ENCODE measurements around the gene ORC3.
"Not testable (repeated sequence)": the region's sequence is repeated elsewhere in the genome, so short reads cannot be mapped to it uniquely, and the experiment has no call there.

The ORC3 gene

GRCh38 chr6:87671555-87672029, 81.7 kb downstream of the ORC3 start:
- no peak for DNase-seq (ENCODE audit: low read depth in 1 of 2, low spot score in 1 of 2)
- in situ Hi-C loops (cut with HindIII; ENCODE audit: low pct_unique_long_range_greater_than_20kb, low sequenced_read_pairs) = no loop called here
- no peak for TF ChIP-seq JUND (IDR thresholded peaks at IDR 0.05; ENCODE audit: low read depth)

GRCh38 chr6:87672641-87673040, 82.7 kb downstream of the ORC3 start:
- TF ChIP-seq JUND (IDR thresholded peaks at IDR 0.05; ENCODE audit: low read depth) = no peak
- in situ Hi-C loops (cut with HindIII; ENCODE audit: low pct_unique_long_range_greater_than_20kb, low sequenced_read_pairs) = no loop called here
- no peak for DNase-seq (ENCODE audit: low read depth in 1 of 2, low spot score in 1 of 2)

GRCh38 chr6:87673237-87673636, 83.3 kb downstream of the ORC3 start:
- DNase-seq (ENCODE audit: low read depth in 1 of 2, low spot score in 1 of 2) = no peak

GRCh38 chr6:87674290-87674689, 84.4 kb downstream of the ORC3 start:
- no peak for DNase-seq (ENCODE audit: low read depth in 1 of 2, low spot score in 1 of 2)
- no peak for TF ChIP-seq JUND (IDR thresholded peaks at IDR 0.05; ENCODE audit: low read depth)
- in situ Hi-C loops (cut with HindIII; ENCODE audit: low pct_unique_long_range_greater_than_20kb, low sequenced_read_pairs) = no loop called here

More at GRCh38 chr6:87673237-87673636, 83.3 kb downstream of the ORC3 start:
- no peak for TF ChIP-seq JUND (IDR thresholded peaks at IDR 0.05; ENCODE audit: low read depth)
- in situ Hi-C loops (cut with HindIII; ENCODE audit: low pct_unique_long_range_greater_than_20kb, low sequenced_read_pairs) = no loop called here

- in situ Hi-C loops (cut with HindIII; ENCODE audit: low pct_unique_long_range_greater_than_20kb, low sequenced_read_pairs) = no loop called here
- TF ChIP-seq JUND (IDR thresholded peaks at IDR 0.05; ENCODE audit: low read depth) = no peak
- no peak for DNase-seq (ENCODE audit: low read depth in 1 of 2, low spot score in 1 of 2)
These were observed 85.2 kb downstream of the ORC3 start for GRCh38 chr6:87675004-87675681.

- no peak for DNase-seq (ENCODE audit: low read depth in 1 of 2, low spot score in 1 of 2)
- in situ Hi-C loops (cut with HindIII; ENCODE audit: low pct_unique_long_range_greater_than_20kb, low sequenced_read_pairs) = no loop called here
These were observed 92.4 kb downstream of the ORC3 start for GRCh38 chr6:87682310-87682709.

GRCh38 chr6:87683890-87684289, 94.0 kb downstream of the ORC3 start:
- TF ChIP-seq JUND (IDR thresholded peaks at IDR 0.05; ENCODE audit: low read depth) = no peak
- DNase-seq (ENCODE audit: low read depth in 1 of 2, low spot score in 1 of 2) = no peak
- in situ Hi-C loops (cut with HindIII; ENCODE audit: low pct_unique_long_range_greater_than_20kb, low sequenced_read_pairs) = no loop called here

More at GRCh38 chr6:87682310-87682709, 92.4 kb downstream of the ORC3 start:
- TF ChIP-seq JUND (IDR thresholded peaks at IDR 0.05; ENCODE audit: low read depth) = no peak

- no peak for DNase-seq (ENCODE audit: low read depth in 1 of 2, low spot score in 1 of 2)
- in situ Hi-C loops (cut with HindIII; ENCODE audit: low pct_unique_long_range_greater_than_20kb, low sequenced_read_pairs) = no loop called here
- no peak for TF ChIP-seq JUND (IDR thresholded peaks at IDR 0.05; ENCODE audit: low read depth)
These were observed 95.1 kb downstream of the ORC3 start for GRCh38 chr6:87684895-87685654.

- DNase-seq (ENCODE audit: low read depth in 1 of 2, low spot score in 1 of 2); in situ Hi-C loops (cut with HindIII; ENCODE audit: low pct_unique_long_range_greater_than_20kb, low sequenced_read_pairs): not testable (repeated sequence)
These were observed 96.8 kb downstream of the ORC3 start for GRCh38 chr6:87686636-87687205.

- no peak for TF ChIP-seq JUND (IDR thresholded peaks at IDR 0.05; ENCODE audit: low read depth)
- in situ Hi-C loops (cut with HindIII; ENCODE audit: low pct_unique_long_range_greater_than_20kb, low sequenced_read_pairs) = no loop called here
- no peak for DNase-seq (ENCODE audit: low read depth in 1 of 2, low spot score in 1 of 2)
These were observed 97.4 kb downstream of the ORC3 start for GRCh38 chr6:87687296-87687695.

- DNase-seq (ENCODE audit: low read depth in 1 of 2, low spot score in 1 of 2); in situ Hi-C loops (cut with HindIII; ENCODE audit: low pct_unique_long_range_greater_than_20kb, low sequenced_read_pairs): not testable (repeated sequence)
These were observed 98.0 kb downstream of the ORC3 start for GRCh38 chr6:87687893-87688292.

GRCh38 chr6:87690441-87690840, 100.5 kb downstream of the ORC3 start:
- in situ Hi-C loops (cut with HindIII; ENCODE audit: low pct_unique_long_range_greater_than_20kb, low sequenced_read_pairs) = no loop called here
- DNase-seq (ENCODE audit: low read depth in 1 of 2, low spot score in 1 of 2) = no peak
- no peak for TF ChIP-seq JUND (IDR thresholded peaks at IDR 0.05; ENCODE audit: low read depth)

GRCh38 chr6:87692086-87692485, 102.2 kb downstream of the ORC3 start:
- DNase-seq (ENCODE audit: low read depth in 1 of 2, low spot score in 1 of 2) = no peak
- no peak for TF ChIP-seq JUND (IDR thresholded peaks at IDR 0.05; ENCODE audit: low read depth)
- in situ Hi-C loops (cut with HindIII; ENCODE audit: low pct_unique_long_range_greater_than_20kb, low sequenced_read_pairs) = no loop called here

GRCh38 chr6:87696817-87697216, 106.9 kb downstream of the ORC3 start:
- DNase-seq (ENCODE audit: low read depth in 1 of 2, low spot score in 1 of 2); in situ Hi-C loops (cut with HindIII; ENCODE audit: low pct_unique_long_range_greater_than_20kb, low sequenced_read_pairs): not testable (repeated sequence)
